Measurements from ENCODE around the gene MIPEP. TPM values are rescaled to one million over a fixed set of nuclear protein-coding genes. Genes with fewer than 3 reads are reported as not detected.

The MIPEP gene
- total RNA-seq, 2 experiments from 2014 or later = 17.2 to 18.5 TPM

DNA sequence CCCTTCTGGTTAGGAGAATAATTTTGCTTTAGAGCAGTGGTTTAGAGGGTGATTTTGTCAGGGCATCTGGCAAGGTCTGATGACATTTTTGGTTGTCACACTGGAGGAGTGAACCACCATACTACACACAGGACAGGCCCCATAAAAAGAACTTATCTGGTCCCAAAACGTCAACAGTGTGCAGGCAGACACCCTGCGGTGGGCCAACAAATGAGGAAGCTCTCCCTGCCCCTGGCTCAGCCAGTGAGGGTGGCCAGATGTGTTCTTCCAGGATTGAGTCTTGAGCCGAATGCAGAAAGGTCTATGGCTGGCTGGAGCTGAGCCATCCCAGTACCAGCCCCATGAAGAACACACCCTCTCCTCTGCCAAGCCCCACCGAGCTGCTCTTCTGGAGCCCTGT, 149.2 kb downstream of the MIPEP start:
- CTCF ChIA-PET = no interaction called here
- no peaks in the 10 kb centered on the region for H3K27me3 Mint-ChIP-seq
- POLR2A ChIA-PET = no interaction called here
- ATAC-seq (no peak), DNase-seq (no peak)
- no peak overlapping the region for H3K27ac Mint-ChIP-seq
- TF ChIP-seq, protein P1, sequence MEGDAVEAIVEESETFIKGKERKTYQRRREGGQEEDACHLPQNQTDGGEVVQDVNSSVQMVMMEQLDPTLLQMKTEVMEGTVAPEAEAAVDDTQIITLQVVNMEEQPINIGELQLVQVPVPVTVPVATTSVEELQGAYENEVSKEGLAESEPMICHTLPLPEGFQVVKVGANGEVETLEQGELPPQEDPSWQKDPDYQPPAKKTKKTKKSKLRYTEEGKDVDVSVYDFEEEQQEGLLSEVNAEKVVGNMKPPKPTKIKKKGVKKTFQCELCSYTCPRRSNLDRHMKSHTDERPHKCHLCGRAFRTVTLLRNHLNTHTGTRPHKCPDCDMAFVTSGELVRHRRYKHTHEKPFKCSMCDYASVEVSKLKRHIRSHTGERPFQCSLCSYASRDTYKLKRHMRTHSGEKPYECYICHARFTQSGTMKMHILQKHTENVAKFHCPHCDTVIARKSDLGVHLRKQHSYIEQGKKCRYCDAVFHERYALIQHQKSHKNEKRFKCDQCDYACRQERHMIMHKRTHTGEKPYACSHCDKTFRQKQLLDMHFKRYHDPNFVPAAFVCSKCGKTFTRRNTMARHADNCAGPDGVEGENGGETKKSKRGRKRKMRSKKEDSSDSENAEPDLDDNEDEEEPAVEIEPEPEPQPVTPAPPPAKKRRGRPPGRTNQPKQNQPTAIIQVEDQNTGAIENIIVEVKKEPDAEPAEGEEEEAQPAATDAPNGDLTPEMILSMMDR (IDR thresholded peaks at IDR 0.05) = no peak
- intact Hi-C loops (cut with micrococcal nuclease) = no loop called here
- H3K9me3 Mint-ChIP-seq = no peaks in the 10 kb centered on the region
- H3K4me3 Mint-ChIP-seq = no peak overlapping the region
- H3K36me3 Mint-ChIP-seq (ENCODE audit: low read depth) = peaks cover 1% of the 10 kb centered on the region
- H3K4me1 Mint-ChIP-seq (ENCODE audit: low read depth) = peaks cover 25% of the 10 kb centered on the region

DNA sequence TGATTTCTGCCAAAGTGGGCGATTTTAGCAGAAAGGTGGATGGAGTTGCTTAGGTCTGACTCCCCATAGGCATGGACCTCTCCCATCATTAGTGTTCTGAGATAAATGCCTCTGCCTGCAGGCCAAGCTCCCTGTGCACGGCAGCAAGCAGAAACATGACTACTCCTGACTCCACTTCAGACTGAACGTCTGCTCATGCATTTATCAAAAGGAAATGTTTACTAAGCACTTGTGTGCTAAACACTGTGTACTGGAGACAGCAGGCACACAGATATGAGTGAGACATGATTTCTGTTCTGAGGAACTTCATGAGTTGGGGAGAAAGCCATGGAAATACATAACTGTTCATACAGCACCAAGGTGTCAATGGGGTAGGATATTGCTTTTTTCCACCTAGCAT, 149.6 kb downstream of the MIPEP start:
- ATAC-seq (no peak), DNase-seq (no peak)
- ChIA-PET CTCF (no interaction called here), POLR2A (no interaction called here)
- H3K27ac Mint-ChIP-seq = no peak overlapping the region
- peaks cover 1% of the 10 kb centered on the region for H3K36me3 Mint-ChIP-seq (ENCODE audit: low read depth)
- H3K27me3 Mint-ChIP-seq = no peaks in the 10 kb centered on the region
- intact Hi-C loops (cut with micrococcal nuclease) = no loop called here
- TF ChIP-seq, protein P1 (IDR thresholded peaks at IDR 0.05) = no peak
- no peaks in the 10 kb centered on the region for H3K9me3 Mint-ChIP-seq
- peaks cover 22% of the 10 kb centered on the region for H3K4me1 Mint-ChIP-seq (ENCODE audit: low read depth)
- no peak overlapping the region for H3K4me3 Mint-ChIP-seq

DNA sequence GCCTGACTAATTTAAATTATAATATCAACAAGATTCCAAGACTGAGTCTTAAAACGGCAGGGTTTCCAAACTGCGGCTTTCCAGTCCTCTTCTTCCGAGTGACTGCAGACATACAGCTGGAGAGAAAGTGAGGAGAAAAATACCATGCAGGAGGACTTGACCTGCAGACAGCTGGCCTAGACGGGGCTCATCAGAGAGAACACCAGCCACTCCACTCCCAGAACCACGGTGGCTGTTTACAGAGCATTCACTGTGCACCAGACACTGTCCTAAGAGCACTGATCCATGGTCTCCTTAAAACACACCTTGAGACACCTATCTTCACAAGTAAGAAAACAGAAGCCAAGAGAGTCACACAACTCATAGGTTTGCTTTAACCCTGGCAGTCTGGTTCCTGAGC, 152.7 kb downstream of the MIPEP start:
- no peaks in the 10 kb centered on the region for H3K4me1 Mint-ChIP-seq (ENCODE audit: low read depth)
- ChIA-PET POLR2A (no interaction called here), CTCF (interaction anchor here (1.1 kb wide), 1 partner anchor 10 kb away, joined by 3 read pairs; no protein-coding TSS in a partner anchor)
- intact Hi-C loops (cut with micrococcal nuclease) = no loop called here
- H3K27me3 Mint-ChIP-seq = no peaks in the 10 kb centered on the region
- no peak for DNase-seq
- ATAC-seq = no peak
- H3K4me3 Mint-ChIP-seq = no peak overlapping the region
- no peak overlapping the region for H3K27ac Mint-ChIP-seq
- H3K9me3 Mint-ChIP-seq = no peaks in the 10 kb centered on the region
- TF ChIP-seq, protein P1 (IDR thresholded peaks at IDR 0.05) = no peak
- H3K36me3 Mint-ChIP-seq (ENCODE audit: low read depth) = peaks cover 3% of the 10 kb centered on the region

DNA sequence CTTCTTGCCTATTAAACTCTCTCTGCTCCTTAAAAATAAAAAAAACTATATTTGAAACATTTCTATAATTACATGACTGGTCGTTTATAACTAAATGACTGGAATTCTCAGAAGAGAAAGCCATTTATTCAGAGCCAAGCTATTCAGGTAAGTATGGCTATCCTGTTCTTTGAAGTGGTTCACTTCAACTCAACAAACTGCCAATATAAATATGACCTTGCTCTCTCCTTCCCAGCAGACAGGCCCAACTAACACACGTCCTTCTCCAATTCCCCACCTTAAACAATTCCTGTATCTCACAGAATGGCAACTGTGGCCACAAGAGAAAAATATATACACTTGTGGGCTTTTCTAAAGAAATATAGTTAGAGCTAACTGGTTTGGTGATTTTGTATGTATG, 153.9 kb downstream of the MIPEP start:
- Mint-ChIP-seq H3K4me3 (no peak overlapping the region), H3K36me3 (ENCODE audit: low read depth) (peaks cover 3% of the 10 kb centered on the region), H3K27ac (no peak overlapping the region), H3K27me3 (no peaks in the 10 kb centered on the region), H3K9me3 (no peaks in the 10 kb centered on the region), H3K4me1 (ENCODE audit: low read depth) (no peaks in the 10 kb centered on the region)
- ATAC-seq = no peak
- DNase-seq = no peak
- intact Hi-C loops (cut with micrococcal nuclease) = no loop called here
- POLR2A ChIA-PET = no interaction called here
- TF ChIP-seq, protein P1 (IDR thresholded peaks at IDR 0.05) = no peak
- CTCF ChIA-PET = interaction anchor here (1.1 kb wide), 1 partner anchor 9 kb away, joined by 3 read pairs; no protein-coding TSS in a partner anchor

DNA sequence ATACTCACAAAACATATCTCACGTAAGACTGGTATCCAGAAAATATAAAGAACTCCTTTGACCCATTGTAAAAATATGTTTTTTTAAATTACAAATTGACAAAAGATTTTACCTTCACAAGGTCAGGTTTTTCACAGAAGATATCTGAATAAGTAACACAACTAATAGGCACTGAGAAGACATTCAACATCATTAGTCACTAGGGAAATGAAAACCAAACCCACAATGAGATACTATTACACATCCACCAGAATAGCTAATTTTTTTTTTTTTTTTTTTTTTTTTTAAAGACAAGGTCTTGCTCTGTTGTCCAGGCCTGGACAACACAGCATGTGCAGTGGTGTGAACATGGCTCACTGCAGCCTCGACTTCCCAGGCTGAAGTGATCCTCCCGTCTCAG, 157.5 kb downstream of the MIPEP start:
- H3K27ac Mint-ChIP-seq = no peak overlapping the region
- H3K27me3 Mint-ChIP-seq = no peaks in the 10 kb centered on the region
- DNase-seq = no peak
- no peak for ATAC-seq
- CTCF ChIA-PET = no interaction called here
- POLR2A ChIA-PET = no interaction called here
- no peaks in the 10 kb centered on the region for H3K4me1 Mint-ChIP-seq (ENCODE audit: low read depth)
- H3K9me3 Mint-ChIP-seq = no peaks in the 10 kb centered on the region
- intact Hi-C loops (cut with micrococcal nuclease) = no loop called here
- no peak overlapping the region for H3K4me3 Mint-ChIP-seq
- peaks cover 6% of the 10 kb centered on the region for H3K36me3 Mint-ChIP-seq (ENCODE audit: low read depth)
- TF ChIP-seq, protein P1 (IDR thresholded peaks at IDR 0.05) = no peak
